H1 (cell line): ENCODE results near the gene SYNCRIP. TPM values are rescaled to one million over a fixed set of nuclear protein-coding genes. Genes with fewer than 3 reads are reported as not detected.

ENCODE experiments used
- CTCF ChIA-PET: fragments of 300-600 bp; sonication (Branson Sonifier 250); formaldehyde crosslinking; loops from one replicate; lab custom pipeline; 2021; ENCODE audit not compliant: partially characterized antibody; lab: Charles Lee
- POLR2A ChIA-PET: fragments of 300-600 bp; sonication (Branson Sonifier 250); formaldehyde crosslinking; loops from one replicate; lab custom pipeline; 2021; ENCODE audit warnings: inconsistent platforms; ENCODE audit not compliant: partially characterized antibody; lab: Charles Lee
- DNase-seq, 2 experiments: peaks; one replicate each; pipeline versions ENCODE4 v3.0.0 to v3.0.0-alpha.2; 2010 to 2022; ENCODE audit warnings: low spot score in 2 of 2, low read depth in 1 of 2, mixed read lengths in 1 of 2
- FAIRE-seq: peaks from 2 replicates; lab custom pipeline; 2011; peaks lifted over from hg19 to GRCh38; lab: Jason Lieb, UNC
- H2AFZ ChIP-seq: 2 replicates; pipeline ENCODE4 v1.8.1; 2012; ENCODE audit warnings: low read length, inconsistent platforms
- H2AK5ac ChIP-seq: 2 replicates; pipeline ENCODE4 v1.6.1; 2013; ENCODE audit warnings: low read depth, low read length
- H2BK120ac ChIP-seq: replicated peaks from 2 replicates; pipeline ENCODE3; 2013; ENCODE audit warnings: low read depth, low read length, inconsistent platforms
- H2BK12ac ChIP-seq: 2 replicates; pipeline ENCODE4 v1.6.1; 2013; ENCODE audit warnings: low read depth, low read length
- H2BK15ac ChIP-seq: 2 replicates; pipeline ENCODE4 v1.6.1; 2013; ENCODE audit warnings: low read length
- H2BK20ac ChIP-seq: 2 replicates; pipeline ENCODE4 v1.6.1; 2013; ENCODE audit warnings: low read length
- H2BK5ac ChIP-seq: 2 replicates; pipeline ENCODE4 v1.6.1; 2013; ENCODE audit warnings: low read depth, low read length
- H3K14ac ChIP-seq: 2 replicates; pipeline ENCODE4 v1.6.1; 2013; ENCODE audit warnings: inconsistent platforms; ENCODE audit not compliant: insufficient read length
- H3K18ac ChIP-seq: 2 replicates; pipeline ENCODE4 v1.6.1; 2013; ENCODE audit warnings: low read length; ENCODE audit errors: extremely low read depth
- H3K23ac ChIP-seq: 2 replicates; pipeline ENCODE4 v1.6.1; 2013; ENCODE audit warnings: inconsistent platforms; ENCODE audit not compliant: insufficient read length
- H3K23me2 ChIP-seq: 2 replicates; pipeline ENCODE4 v1.6.1; 2013; ENCODE audit warnings: low read depth, low read length
- H3K27ac ChIP-seq: 2 replicates; pipeline ENCODE4 v1.6.1; 2011; ENCODE audit warnings: low read depth, low read length, inconsistent platforms
- H3K27me3 ChIP-seq, 4 experiments: replicated peaks in 1 of 4; 1 replicate in 1 of 4; 2 replicates in 3 of 4; pipeline versions ENCODE4 v1.6.1 to v1.8.1; 2011 to 2013; ENCODE audit warnings: low read length in 3 of 4, mild to moderate bottlenecking in 3 of 4, inconsistent platforms in 2 of 4, mixed read lengths in 2 of 4, moderate library complexity in 1 of 4; ENCODE audit not compliant: control insufficient read depth in 3 of 4, insufficient read depth in 3 of 4; ENCODE audit errors: extremely low read depth in 1 of 4
- H3K36me3 ChIP-seq, 4 experiments: 2 replicates each; pipeline versions ENCODE4 v1.6.1 to v1.8.1; 2011 to 2013; ENCODE audit warnings: mild to moderate bottlenecking in 4 of 4, low read length in 3 of 4, moderate library complexity in 2 of 4, control low read depth in 1 of 4, inconsistent platforms in 1 of 4; ENCODE audit not compliant: insufficient read depth in 4 of 4, control insufficient read depth in 2 of 4
- H3K4ac ChIP-seq: replicated peaks from 2 replicates; pipeline ENCODE3; 2013; ENCODE audit warnings: low read length, low read depth, mixed read lengths, inconsistent platforms; ENCODE audit not compliant: insufficient read length
- H3K4me1 ChIP-seq, 4 experiments: replicated peaks in 1 of 4; 1 replicate in 1 of 4; 2 replicates in 3 of 4; pipeline versions ENCODE4 v1.6.1 to v1.8.1; 2011 to 2013; ENCODE audit warnings: low read length in 3 of 4, inconsistent platforms in 2 of 4, mixed read lengths in 1 of 4; ENCODE audit not compliant: insufficient read depth in 4 of 4, control insufficient read depth in 3 of 4
- H3K4me2 ChIP-seq, 2 experiments: 2 replicates each; pipeline versions ENCODE4 v1.6.1 to v1.8.1; 2011 to 2013; ENCODE audit warnings: low read depth in 2 of 2, low read length in 2 of 2, control low read depth in 1 of 2, inconsistent platforms in 1 of 2, mild to moderate bottlenecking in 1 of 2; ENCODE audit not compliant: insufficient read depth in 1 of 2
- H3K4me3 ChIP-seq, 4 experiments: fragments of 200-600, 300-600 bp in 1 of 4; sonication (generic), shearing (Covaris generic), sonication (Bioruptor Twin) in 1 of 4; 2 replicates each; pipeline versions ENCODE4 v1.5.1 to v1.8.1; 2011 to 2016; ENCODE audit warnings: low read length in 4 of 4, low read depth in 3 of 4, control low read depth in 2 of 4, inconsistent platforms in 2 of 4, mild to moderate bottlenecking in 2 of 4, mixed read lengths in 1 of 4, moderate library complexity in 1 of 4; ENCODE audit not compliant: insufficient read depth in 2 of 4; ENCODE audit errors: extremely low read depth in 1 of 4
- H3K56ac ChIP-seq: replicated peaks from 2 replicates; pipeline ENCODE3; 2013; ENCODE audit warnings: low read depth, mild to moderate bottlenecking, mixed read lengths, low read length, inconsistent platforms; ENCODE audit not compliant: insufficient read length
- H3K79me1 ChIP-seq: 2 replicates; pipeline ENCODE4 v1.6.1; 2013; ENCODE audit warnings: low read depth, low read length, control low read depth
- H3K79me2 ChIP-seq, 2 experiments: 2 replicates each; pipeline versions ENCODE4 v1.6.1 to v1.8.1; 2012 to 2013; ENCODE audit warnings: low read length in 2 of 2, mild to moderate bottlenecking in 2 of 2, inconsistent platforms in 1 of 2; ENCODE audit not compliant: insufficient read depth in 2 of 2, control insufficient read depth in 1 of 2
- H3K9ac ChIP-seq, 4 experiments: replicated peaks in 1 of 4; 1 replicate in 1 of 4; 2 replicates in 3 of 4; pipeline versions ENCODE4 v1.6.1 to v1.8.1; 2011 to 2013; ENCODE audit warnings: low read depth in 3 of 4, low read length in 3 of 4, control low read depth in 2 of 4, mild to moderate bottlenecking in 2 of 4, moderate library complexity in 2 of 4, inconsistent platforms in 1 of 4; ENCODE audit errors: extremely low read depth in 1 of 4
- H3K9me3 ChIP-seq, 2 experiments: 2 replicates each; pipeline versions ENCODE4 v1.6.1 to v1.8.1; 2012 to 2013; ENCODE audit warnings: mild to moderate bottlenecking in 2 of 2, moderate library complexity in 2 of 2, control low read depth in 1 of 2, inconsistent platforms in 1 of 2, low read depth in 1 of 2, low read length in 1 of 2, mixed read lengths in 1 of 2; ENCODE audit not compliant: insufficient read depth in 2 of 2
- H4K20me1 ChIP-seq, 2 experiments: replicated peaks in 1 of 2; 2 replicates each; pipeline versions ENCODE3 to v1.8.1; 2011 to 2013; ENCODE audit warnings: inconsistent platforms in 2 of 2, low read length in 2 of 2, mild to moderate bottlenecking in 1 of 2; ENCODE audit not compliant: insufficient read depth in 2 of 2, control insufficient read depth in 1 of 2
- H4K5ac ChIP-seq: 2 replicates; pipeline ENCODE4 v1.6.1; 2013; ENCODE audit warnings: low read length, low read depth, mixed read lengths, inconsistent platforms; ENCODE audit not compliant: insufficient read length
- H4K8ac ChIP-seq: 2 replicates; pipeline ENCODE4 v1.8.0; 2013; ENCODE audit warnings: mild to moderate bottlenecking, moderate library complexity, low read length, inconsistent platforms; ENCODE audit not compliant: insufficient read depth; ENCODE audit errors: extremely low read depth
- H4K91ac ChIP-seq: replicated peaks from 2 replicates; pipeline ENCODE3; 2013; ENCODE audit warnings: low read length, mixed read lengths, inconsistent platforms; ENCODE audit not compliant: insufficient read length
- CBX8 ChIP-seq: fragments of 300-800, 300-1000 bp; sonication (generic); IDR thresholded peaks from 2 replicates; pipeline ENCODE4 v1.7.1; 2016; ENCODE audit warnings: low read depth, low read length, borderline replicate concordance
- EZH2 ChIP-seq: fragments of 200-600 bp; sonication (generic); IDR thresholded peaks from 2 replicates; pipeline ENCODE4 v1.7.1; 2012; ENCODE audit warnings: low read depth, mild to moderate bottlenecking, moderate library complexity, low read length, inconsistent platforms; ENCODE audit not compliant: severe bottlenecking
- KDM4A ChIP-seq: IDR thresholded peaks from one replicate; pipeline ENCODE4 v1.7.1; 2012; ENCODE audit warnings: low read depth, mild to moderate bottlenecking, moderate library complexity, low read length, inconsistent platforms; ENCODE audit not compliant: severe bottlenecking
- POLR2A ChIP-seq, 2 experiments: IDR thresholded peaks; 1 replicate in 1 of 2; 2 replicates in 1 of 2; pipeline ENCODE4 v1.6.1; 2011; ENCODE audit warnings: low read depth in 2 of 2, low read length in 2 of 2, mild to moderate bottlenecking in 2 of 2; ENCODE audit errors: control extremely low read depth in 1 of 2
- POU5F1 ChIP-seq: IDR thresholded peaks from 2 replicates; pipeline ENCODE4 v1.6.1; 2011; ENCODE audit warnings: low read depth, mild to moderate bottlenecking, low read length, moderate library complexity
- RFX5 ChIP-seq: IDR thresholded peaks from 2 replicates; pipeline ENCODE4 v1.6.1; 2011; ENCODE audit warnings: low read depth, low read length, improper control_type of control experiment, borderline replicate concordance
- SIX5 ChIP-seq: IDR thresholded peaks from 2 replicates; pipeline ENCODE4 v1.6.1; 2011; ENCODE audit warnings: mild to moderate bottlenecking, low read depth, low read length
- TAF1 ChIP-seq: IDR thresholded peaks from 2 replicates; pipeline ENCODE4 v1.6.1; 2011; ENCODE audit warnings: mild to moderate bottlenecking, low read depth, low read length
- TAF7 ChIP-seq: optimal IDR thresholded peaks from 2 replicates; pipeline ENCODE3; 2011; ENCODE audit warnings: low read depth, mild to moderate bottlenecking, inconsistent platforms, low read length, moderate library complexity, borderline replicate concordance
- TEAD4 ChIP-seq: IDR thresholded peaks from 2 replicates; pipeline ENCODE4 v1.6.1; 2012; ENCODE audit warnings: low read depth, low read length, inconsistent platforms, mixed read lengths
- USF2 ChIP-seq: IDR thresholded peaks from 2 replicates; pipeline ENCODE4 v1.6.1; 2011; ENCODE audit warnings: low read length, improper control_type of control experiment
- whole genome bisulfite sequencing, 2 experiments: shearing (Covaris generic) in 1 of 2; methylation state at CpG; one replicate each; pipeline versions ENCODE4 v1.1.6 to v1.1.7; 2013 to 2015; ENCODE audit warnings: low lambda C conversion rate in 2 of 2, mixed read lengths in 2 of 2, inconsistent platforms in 1 of 2, low coverage in 1 of 2, missing lambda C conversion rate in 1 of 2; ENCODE audit not compliant: insufficient replicate concordance in 2 of 2, insufficient coverage in 1 of 2, insufficient read length in 1 of 2; ENCODE audit errors: extremely low coverage in 1 of 2, missing lambda C conversion rate in 1 of 2; 5-methylcytosine and 5-hydroxymethylcytosine counted together
- polyA plus RNA-seq, 7 experiments: library from polyadenylated mRNA; depleted of rRNA in 3 of 7; stranded (reverse) in 5 of 7; unstranded in 2 of 7; fragments of >200 nt in 5 of 7; fragments of 200-250 nt in 2 of 7; gene quantifications; 1 replicate in 5 of 7; 2 replicates in 1 of 7; 4 replicates in 1 of 7; pipeline versions ENCODE4 v1.2.1 to v1.2.3, GENCODE V29; 2011 to 2013; ENCODE audit warnings: missing spikeins in 2 of 7, mixed read lengths in 2 of 7
- total RNA-seq: library from RNA; stranded (reverse); fragmentation: NEBNext Ultra II Directional; extraction: Animal tissue kit (Norgen Biotek cat#: 25700); gene quantifications from 2 replicates; pipeline ENCODE4 v1.2.1, GENCODE V29; 2021
- TF ChIP-seq, protein P1 (sequence below): IDR thresholded peaks from 2 replicates; pipeline ENCODE4 v1.6.1; 2012; ENCODE audit warnings: inconsistent platforms

Gene SYNCRIP
- total and polyA plus RNA-seq, 2 of the 8 experiments (the other 6 are each of a cell fraction or from before 2014, with no cell fraction given): 16.8 to 219 TPM

DNA sequence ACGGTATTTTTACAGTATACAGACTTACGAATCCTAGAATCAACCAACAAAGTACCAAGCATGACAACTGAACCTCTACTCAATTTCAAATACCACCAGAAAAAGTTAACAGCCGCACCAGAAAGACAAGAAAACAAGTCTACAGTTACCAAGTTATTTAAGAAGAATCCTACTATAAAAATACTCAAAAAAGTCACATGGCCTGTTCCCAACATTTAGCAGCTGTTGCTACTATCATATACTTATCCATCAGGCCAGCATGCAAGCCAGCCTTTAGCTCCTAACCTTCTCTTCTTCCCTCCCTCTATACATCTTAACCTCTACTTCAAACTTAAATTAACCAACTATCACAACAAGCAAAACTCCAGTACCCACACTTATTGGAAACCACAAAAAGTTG, 1.9 kb downstream of the SYNCRIP start:
- H2BK5ac ChIP-seq: no peak overlapping the region
- H2AK5ac ChIP-seq: no peak overlapping the region
- H4K91ac ChIP-seq: no peak overlapping the region
- no peaks in the 10 kb centered on the region for H3K27me3 ChIP-seq
- no peak overlapping the region for H3K27ac ChIP-seq
- no peak overlapping the region for H4K8ac ChIP-seq
- peak overlapping the region; percentile 73 to 77 for H3K4me2 ChIP-seq
- POLR2A ChIA-PET: interaction anchor here (0.8 to 25.2 kb wide), 11 partner anchors 11 to 98 kb away, joined by 3 to 890 read pairs (median 31); partner anchors contain the start of gene SNX14
- no peaks in the 10 kb centered on the region for H3K79me1 ChIP-seq
- no peak overlapping the region for H3K14ac ChIP-seq
- peaks cover 18 to 50% (median 27%) of the 10 kb centered on the region in 4 experiments for H3K36me3 ChIP-seq
- no peak overlapping the region for H3K23ac ChIP-seq
- WGBS, 2 experiments: 82% methylated on average over 3 of the region's 3 CpGs; no CpG with 5 or more reads in 1 of the 2 experiments
- H4K5ac ChIP-seq: no peak overlapping the region
- TF ChIP-seq TEAD4: no peak
- no peak for TF ChIP-seq EZH2
- no peak for TF ChIP-seq POU5F1
- no peak for TF ChIP-seq TAF1
- TF ChIP-seq TAF7: no peak
- no peak for TF ChIP-seq KDM4A
- TF ChIP-seq SIX5: no peak
- TF ChIP-seq USF2: no peak
- TF ChIP-seq POLR2A (IDR thresholded peaks at IDR 0.05; ENCODE audit: control extremely low read depth in 1 of 2, low read depth in 2 of 2, low read length in 2 of 2): no peak
- TF ChIP-seq, protein P1, sequence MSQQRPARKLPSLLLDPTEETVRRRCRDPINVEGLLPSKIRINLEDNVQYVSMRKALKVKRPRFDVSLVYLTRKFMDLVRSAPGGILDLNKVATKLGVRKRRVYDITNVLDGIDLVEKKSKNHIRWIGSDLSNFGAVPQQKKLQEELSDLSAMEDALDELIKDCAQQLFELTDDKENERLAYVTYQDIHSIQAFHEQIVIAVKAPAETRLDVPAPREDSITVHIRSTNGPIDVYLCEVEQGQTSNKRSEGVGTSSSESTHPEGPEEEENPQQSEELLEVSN: no peak
- TF ChIP-seq RFX5: no peak
- TF ChIP-seq CBX8: no peak
- peak overlapping the region in 2 of 4 experiments; percentile 31 to 41; a peak in 2 of 7 replicates for H3K9ac ChIP-seq
- H2BK120ac ChIP-seq: no peak overlapping the region
- peaks cover 0 to 9% (median 5%) of the 10 kb centered on the region in 4 experiments; a peak in 4 of 7 replicates for H3K4me1 ChIP-seq
- no peak overlapping the region for H2AFZ ChIP-seq
- H3K79me2 ChIP-seq: peaks cover 41 to 72% of the 10 kb centered on the region in 2 experiments
- H4K20me1 ChIP-seq: peaks cover 16 to 22% of the 10 kb centered on the region in 2 experiments
- H3K9me3 ChIP-seq: no peaks in the 10 kb centered on the region
- no peak for DNase-seq
- H3K18ac ChIP-seq: no peak overlapping the region
- no peak overlapping the region for H2BK12ac ChIP-seq
- peak overlapping the region; percentile 91 to 97 (median 96) for H3K4me3 ChIP-seq
- H3K23me2 ChIP-seq: peaks cover 8% of the 10 kb centered on the region; the same call in 1 of the 2 replicates
- no peak overlapping the region for H3K56ac ChIP-seq
- CTCF ChIA-PET: interaction anchor here (1.1 to 4.5 kb wide), 3 partner anchors 9 to 35 kb away, joined by 3 to 18 read pairs (median 6); no protein-coding TSS in a partner anchor
- H3K4ac ChIP-seq: no peak overlapping the region
- no peak overlapping the region for H2BK15ac ChIP-seq
- FAIRE-seq: no peak
- no peak overlapping the region for H2BK20ac ChIP-seq
